ENCODE results near the gene PPP4R3A. TPM values are rescaled to one million over a fixed set of nuclear protein-coding genes. Genes with fewer than 3 reads are reported as not detected.

PPP4R3A gene
- total and polyA plus RNA-seq, 2 of the 4 experiments (the other 2 are of a cell fraction): 28.2 to 28.9 TPM

DNA sequence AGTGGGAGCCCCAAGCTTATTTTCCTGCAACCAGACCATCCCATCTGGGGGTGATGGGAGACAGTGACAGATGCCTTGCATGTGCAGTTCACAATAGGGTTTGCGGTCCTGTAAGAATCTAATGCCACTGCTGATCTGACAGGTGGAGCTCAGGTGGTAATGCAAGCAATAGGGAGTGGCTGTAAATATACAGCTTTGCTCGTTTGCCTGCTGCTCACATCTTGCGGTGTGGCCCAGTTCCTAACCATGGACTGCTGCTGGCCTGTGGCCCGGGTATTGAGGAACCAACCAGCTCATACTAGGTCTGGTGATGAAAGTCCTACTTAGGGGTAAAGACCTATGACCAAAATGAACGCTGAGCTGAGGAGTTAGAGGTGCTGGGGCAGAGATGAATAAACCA lies 56.4 kb downstream of the PPP4R3A start:
- Histone ChIP-seq H4K5ac (ENCODE audit: low read depth, low read length) (no peak overlapping the region), H4K8ac (ENCODE audit: low read depth in 2 of 2, low read length in 2 of 2) (no peak overlapping the region), H2BK120ac (ENCODE audit: low read depth, low read length) (no peak overlapping the region), H3K9me1 (ENCODE audit: insufficient read depth, low read length) (no peaks in the 10 kb centered on the region; the same call in 1 of the 2 replicates), H3K4ac (ENCODE audit: low read depth, low read length) (no peak overlapping the region), H3K18ac (ENCODE audit: low read depth, low read length) (no peak overlapping the region), H3K79me1 (ENCODE audit: low read depth in 1 of 2, low read length in 2 of 2) (no peaks in the 10 kb centered on the region), H3K4me1 (ENCODE audit: control insufficient read depth, insufficient read depth, low read length) (no peaks in the 10 kb centered on the region), H3K9ac (ENCODE audit: low read depth, low read length) (no peak overlapping the region), H3K36me3 (ENCODE audit: control insufficient read depth, insufficient read depth, low read length) (peaks cover 15% of the 10 kb centered on the region), H3K4me3 (ENCODE audit: insufficient read depth, low read depth, low read length) (no peak overlapping the region), H4K91ac (ENCODE audit: insufficient read depth, low read depth, low read length) (no peak overlapping the region), H3K27me3 (ENCODE audit: control insufficient read depth, insufficient read depth, low read length) (no peaks in the 10 kb centered on the region), H2AK5ac (ENCODE audit: low read depth, low read length) (no peak overlapping the region), H3K9me3 (ENCODE audit: control insufficient read depth, insufficient read depth, low read length) (no peaks in the 10 kb centered on the region), H3K23ac (ENCODE audit: low read depth, low read length) (no peak overlapping the region), H2BK15ac (ENCODE audit: low read depth, low read length) (no peak overlapping the region), H3K4me2 (ENCODE audit: low read depth, low read length) (no peak overlapping the region), H2BK20ac (ENCODE audit: low read depth, low read length) (no peak overlapping the region), H3K27ac (ENCODE audit: insufficient read depth, low read length) (no peak overlapping the region), H2AFZ (replicated peaks; ENCODE audit: low read length, poor library complexity) (no peak overlapping the region), H2BK5ac (ENCODE audit: low read depth, low read length, poor library complexity, severe bottlenecking) (no peak overlapping the region), H3K56ac (ENCODE audit: extremely low read depth, insufficient read depth, low read length) (no peak overlapping the region), H3K14ac (replicated peaks; ENCODE audit: low read depth, low read length) (no peak overlapping the region), H4K20me1 (ENCODE audit: insufficient read depth, low read length) (0 out of 2 replicates have a peak, but pooled peaks cover 6% of the 10 kb centered on the region), H2AK9ac (replicated peaks; ENCODE audit: low read depth, low read length, poor library complexity) (no peak overlapping the region)
- dilution Hi-C loops (cut with HindIII; ENCODE audit: low sequenced_read_pairs, unreplicated experiment) (no loop called here), intact Hi-C loops (cut with micrococcal nuclease) (no loop called here), in situ Hi-C loops (cut with MboI; ENCODE audit: low sequenced_read_pairs) (no loop called here)
- ATAC-seq (ENCODE audit: low read depth) (no peak), DNase-seq (no peak)
- no peak for TF ChIP-seq CEBPB (IDR thresholded peaks at IDR 0.05; ENCODE audit: low read depth, low read length)
- TF ChIP-seq MAFK (IDR thresholded peaks at IDR 0.05; ENCODE audit: low read depth, low read length): no peak
- TF ChIP-seq CHD1 (IDR thresholded peaks at IDR 0.05; ENCODE audit: low read depth, low read length): no peak
- no peak for TF ChIP-seq POLR2A (IDR thresholded peaks at IDR 0.05; ENCODE audit: low read depth, low read length)
- TF ChIP-seq, protein P1, sequence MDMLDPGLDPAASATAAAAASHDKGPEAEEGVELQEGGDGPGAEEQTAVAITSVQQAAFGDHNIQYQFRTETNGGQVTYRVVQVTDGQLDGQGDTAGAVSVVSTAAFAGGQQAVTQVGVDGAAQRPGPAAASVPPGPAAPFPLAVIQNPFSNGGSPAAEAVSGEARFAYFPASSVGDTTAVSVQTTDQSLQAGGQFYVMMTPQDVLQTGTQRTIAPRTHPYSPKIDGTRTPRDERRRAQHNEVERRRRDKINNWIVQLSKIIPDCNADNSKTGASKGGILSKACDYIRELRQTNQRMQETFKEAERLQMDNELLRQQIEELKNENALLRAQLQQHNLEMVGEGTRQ (IDR thresholded peaks at IDR 0.05; ENCODE audit: low read depth, low read length): no peak
- TF ChIP-seq SMC3 (IDR thresholded peaks at IDR 0.05; ENCODE audit: low read depth, low read length): no peak
- no peak for TF ChIP-seq FOS (IDR thresholded peaks at IDR 0.05; ENCODE audit: low read depth, low read length)
- no peak for TF ChIP-seq MAZ (IDR thresholded peaks at IDR 0.05; ENCODE audit: borderline replicate concordance, low read depth, low read length)
- no peak for TF ChIP-seq NFE2L2 (IDR thresholded peaks at IDR 0.05; ENCODE audit: low read depth, low read length)
- no peak for TF ChIP-seq RAD21 (IDR thresholded peaks at IDR 0.05; ENCODE audit: low read length)
- TF ChIP-seq, protein P2, sequence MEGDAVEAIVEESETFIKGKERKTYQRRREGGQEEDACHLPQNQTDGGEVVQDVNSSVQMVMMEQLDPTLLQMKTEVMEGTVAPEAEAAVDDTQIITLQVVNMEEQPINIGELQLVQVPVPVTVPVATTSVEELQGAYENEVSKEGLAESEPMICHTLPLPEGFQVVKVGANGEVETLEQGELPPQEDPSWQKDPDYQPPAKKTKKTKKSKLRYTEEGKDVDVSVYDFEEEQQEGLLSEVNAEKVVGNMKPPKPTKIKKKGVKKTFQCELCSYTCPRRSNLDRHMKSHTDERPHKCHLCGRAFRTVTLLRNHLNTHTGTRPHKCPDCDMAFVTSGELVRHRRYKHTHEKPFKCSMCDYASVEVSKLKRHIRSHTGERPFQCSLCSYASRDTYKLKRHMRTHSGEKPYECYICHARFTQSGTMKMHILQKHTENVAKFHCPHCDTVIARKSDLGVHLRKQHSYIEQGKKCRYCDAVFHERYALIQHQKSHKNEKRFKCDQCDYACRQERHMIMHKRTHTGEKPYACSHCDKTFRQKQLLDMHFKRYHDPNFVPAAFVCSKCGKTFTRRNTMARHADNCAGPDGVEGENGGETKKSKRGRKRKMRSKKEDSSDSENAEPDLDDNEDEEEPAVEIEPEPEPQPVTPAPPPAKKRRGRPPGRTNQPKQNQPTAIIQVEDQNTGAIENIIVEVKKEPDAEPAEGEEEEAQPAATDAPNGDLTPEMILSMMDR (conservative IDR thresholded peaks at IDR 0.05; ENCODE audit: low read depth, low read length): no peak
- TF ChIP-seq RCOR1 (IDR thresholded peaks at IDR 0.05; ENCODE audit: insufficient replicate concordance, low read length): no peak
- no peak for TF ChIP-seq RFX5 (IDR thresholded peaks at IDR 0.05; ENCODE audit: low read depth, low read length)
- TF ChIP-seq, protein P3, sequence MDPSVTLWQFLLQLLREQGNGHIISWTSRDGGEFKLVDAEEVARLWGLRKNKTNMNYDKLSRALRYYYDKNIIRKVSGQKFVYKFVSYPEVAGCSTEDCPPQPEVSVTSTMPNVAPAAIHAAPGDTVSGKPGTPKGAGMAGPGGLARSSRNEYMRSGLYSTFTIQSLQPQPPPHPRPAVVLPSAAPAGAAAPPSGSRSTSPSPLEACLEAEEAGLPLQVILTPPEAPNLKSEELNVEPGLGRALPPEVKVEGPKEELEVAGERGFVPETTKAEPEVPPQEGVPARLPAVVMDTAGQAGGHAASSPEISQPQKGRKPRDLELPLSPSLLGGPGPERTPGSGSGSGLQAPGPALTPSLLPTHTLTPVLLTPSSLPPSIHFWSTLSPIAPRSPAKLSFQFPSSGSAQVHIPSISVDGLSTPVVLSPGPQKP (IDR thresholded peaks at IDR 0.05; ENCODE audit: borderline replicate concordance, low read depth, low read length): no peak
- TF ChIP-seq MXI1 (IDR thresholded peaks at IDR 0.05; ENCODE audit: borderline replicate concordance, low read depth, low read length): no peak
- no peak for TF ChIP-seq BHLHE40 (IDR thresholded peaks at IDR 0.05; ENCODE audit: low read depth, low read length)
- 93% methylated on average over 3 of the region's 5 CpGs; no CpG with 5 or more reads in 1 of the 2 experiments for WGBS, 2 experiments (ENCODE audit: extremely low coverage in 2 of 2, insufficient read length in 1 of 2)
- BruUV-seq (replicated peaks): no TSS peak
- POLR2A ChIA-PET (ENCODE audit: unreplicated experiment): no interaction called here
- CTCF ChIA-PET: no interaction called here

All from IMR-90 (cell line).